ENCODE results near the gene GCN1. TPM values are rescaled to one million over a fixed set of nuclear protein-coding genes. Genes with fewer than 3 reads are reported as not detected.

Gene GCN1
- total and polyA plus RNA-seq, 10 of the 15 experiments (the other 5 are each of a cell fraction or from before 2014, with no cell fraction given) = 10.8 to 150 (median 58.3) TPM

- ChIA-PET CTCF (no interaction called here), POLR2A (interaction anchor here (1.0 kb wide), 1 partner anchor 38 kb away, joined by 3 read pairs; no protein-coding TSS in a partner anchor), SMC1A (ENCODE audit: uncharacterized antibody, unreplicated experiment) (no interaction called here), RAD21 (ENCODE audit: unreplicated experiment) (no interaction called here)
- Histone ChIP-seq H3K27ac (ENCODE audit: control insufficient read depth, insufficient read depth) (no peak overlapping the region), H3K9ac (ENCODE audit: control insufficient read depth, insufficient read depth, low read length) (no peak overlapping the region), H3K4me1 (ENCODE audit: control insufficient read depth, insufficient read depth, low read length) (no peaks in the 10 kb centered on the region), H3K27me3 (replicated peaks in 1 of 2; ENCODE audit: control insufficient read depth in 2 of 2, insufficient read depth in 2 of 2, low read length in 1 of 2) (no peaks in the 10 kb centered on the region), H2AFZ (ENCODE audit: control insufficient read depth, low read depth, low read length) (no peak overlapping the region), H3K9me3 (replicated peaks; ENCODE audit: control insufficient read depth, insufficient read depth, low read length) (no peaks in the 10 kb centered on the region), H3K4me2 (ENCODE audit: control insufficient read depth, insufficient read depth) (no peak overlapping the region), H3K4me3 (no peak overlapping the region), H3K36me3 (ENCODE audit: control insufficient read depth in 2 of 2, insufficient read depth in 2 of 2, low read length in 1 of 2) (peaks cover 53 to 56% of the 10 kb centered on the region in 2 experiments), H3K79me2 (ENCODE audit: control insufficient read depth, insufficient read depth, low read length) (no peaks in the 10 kb centered on the region), H4K20me1 (ENCODE audit: control insufficient read depth, insufficient read depth) (no peaks in the 10 kb centered on the region)
- in situ Hi-C loops (cut with MboI) (no loop called here), intact Hi-C loops (cut with micrococcal nuclease; ENCODE audit: unreplicated experiment) (no loop called here)
- TF ChIP-seq POLR2A (IDR thresholded peaks at IDR 0.05; ENCODE audit: low read depth, low read length) (peak; percentile 43; the same call in 1 of the 2 replicates), ZNF217 (IDR thresholded peaks at IDR 0.05) (no peak), TARDBP (IDR thresholded peaks at IDR 0.05; ENCODE audit: borderline replicate concordance) (no peak), ZBTB11 (CRISPR knock-in tag; IDR thresholded peaks at IDR 0.05) (no peak)
- WGBS (ENCODE audit: insufficient coverage, insufficient replicate concordance, low lambda C conversion rate, missing lambda C conversion rate) = 100% methylated on average over 8 of the region's 8 CpGs
- BruUV-seq (replicated peaks) = no TSS peak
- FAIRE-seq (no peak), ATAC-seq (no peak), DNase-seq (ENCODE audit: low read depth, low spot score) (no peak)
Measured at GRCh38 chr12:120145164-120145563, 49.4 kb downstream of the GCN1 start.

GRCh38 chr12:120144215-120144614 lies 50.3 kb downstream of the GCN1 start:
- DNase-seq (ENCODE audit: low read depth, low spot score) (no peak), ATAC-seq (no peak), FAIRE-seq (no peak)
- in situ Hi-C loops (cut with MboI) = no loop called here
- WGBS (ENCODE audit: insufficient coverage, insufficient replicate concordance, low lambda C conversion rate, missing lambda C conversion rate) = 99% methylated on average over 10 of the region's 11 CpGs
- RAD21 ChIA-PET (ENCODE audit: unreplicated experiment) = no interaction called here
- no peak overlapping the region for H3K4me3 ChIP-seq
- no peak overlapping the region for H2AFZ ChIP-seq (ENCODE audit: control insufficient read depth, low read depth, low read length)
- H3K9ac ChIP-seq (ENCODE audit: control insufficient read depth, insufficient read depth, low read length) = no peak overlapping the region
- POLR2A ChIA-PET = interaction anchor here (0.5 kb wide), 1 partner anchor 22 kb away, joined by 3 read pairs; no protein-coding TSS in a partner anchor
- SMC1A ChIA-PET (ENCODE audit: uncharacterized antibody, unreplicated experiment) = interaction anchor here (1.5 kb wide), 1 partner anchor 24 kb away, joined by 5 read pairs; no protein-coding TSS in a partner anchor
- H3K79me2 ChIP-seq (ENCODE audit: control insufficient read depth, insufficient read depth, low read length) = no peaks in the 10 kb centered on the region
- CTCF ChIA-PET = no interaction called here
- no peaks in the 10 kb centered on the region for H3K9me3 ChIP-seq (replicated peaks; ENCODE audit: control insufficient read depth, insufficient read depth, low read length)
- no TSS peak for BruUV-seq (replicated peaks)
- no peaks in the 10 kb centered on the region for H3K27me3 ChIP-seq (replicated peaks in 1 of 2; ENCODE audit: control insufficient read depth in 2 of 2, insufficient read depth in 2 of 2, low read length in 1 of 2)
- intact Hi-C loops (cut with micrococcal nuclease; ENCODE audit: unreplicated experiment) = no loop called here
- peaks cover 45 to 50% of the 10 kb centered on the region in 2 experiments for H3K36me3 ChIP-seq (ENCODE audit: control insufficient read depth in 2 of 2, insufficient read depth in 2 of 2, low read length in 1 of 2)
- H3K27ac ChIP-seq (ENCODE audit: control insufficient read depth, insufficient read depth) = no peak overlapping the region
- no peak overlapping the region for H3K4me2 ChIP-seq (ENCODE audit: control insufficient read depth, insufficient read depth)
- no peaks in the 10 kb centered on the region for H3K4me1 ChIP-seq (ENCODE audit: control insufficient read depth, insufficient read depth, low read length)
- H4K20me1 ChIP-seq (ENCODE audit: control insufficient read depth, insufficient read depth) = no peaks in the 10 kb centered on the region
- TF ChIP-seq PRDM15 (CRISPR knock-in tag; IDR thresholded peaks at IDR 0.05) = no peak
- TF ChIP-seq USF2 (IDR thresholded peaks at IDR 0.05; ENCODE audit: borderline replicate concordance, low read depth, low read length) = no peak
- TF ChIP-seq EGR1 (IDR thresholded peaks at IDR 0.05; ENCODE audit: borderline replicate concordance in 1 of 2, low read depth in 2 of 2, low read length in 2 of 2) = no peak
- TF ChIP-seq PAX8 (IDR thresholded peaks at IDR 0.05) = no peak
